Measurements from ENCODE around the gene WNT5B.
A peak's percentile ranks its signal among the peaks of the same experiment; 100 is the strongest.

The WNT5B gene

DNA sequence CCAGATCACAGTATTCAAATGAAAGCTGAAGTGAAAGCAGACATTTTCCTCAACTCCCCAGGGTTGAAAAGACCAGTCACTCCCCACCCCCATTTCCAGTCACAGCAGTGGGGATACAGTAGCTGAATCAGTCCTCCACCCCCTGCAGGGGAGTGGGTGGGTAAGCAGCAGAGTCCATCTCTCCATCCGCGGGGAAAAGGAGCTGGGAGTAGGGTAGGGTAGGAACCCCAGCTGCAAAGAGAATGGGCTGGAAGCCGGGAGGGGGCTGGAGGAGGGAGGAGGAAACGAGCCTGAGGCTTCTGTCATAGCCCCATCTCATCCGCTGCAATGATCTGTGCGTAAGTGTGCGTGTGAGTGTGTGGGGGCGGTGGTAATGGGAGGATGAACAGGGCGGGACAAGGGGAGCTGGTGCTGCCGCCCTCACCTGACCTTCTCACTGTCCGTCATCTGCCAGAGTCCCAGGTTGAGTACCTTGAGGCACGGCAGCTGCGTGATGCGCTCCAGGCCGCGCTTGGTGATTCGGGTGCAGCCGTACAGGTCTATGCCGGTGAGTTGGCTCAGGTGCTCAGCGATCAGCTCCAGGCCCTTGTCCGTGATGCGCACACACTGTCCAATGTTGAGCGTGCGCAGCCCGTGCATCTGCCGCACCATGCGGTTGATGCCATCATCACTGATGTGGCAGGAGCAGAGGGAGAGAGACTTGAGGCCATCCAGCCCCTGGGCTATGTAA is 36.4 kb upstream of the WNT5B start:
- no peak for DNase-seq (ENCODE audit: low read depth)
- TF ChIP-seq, protein P1, sequence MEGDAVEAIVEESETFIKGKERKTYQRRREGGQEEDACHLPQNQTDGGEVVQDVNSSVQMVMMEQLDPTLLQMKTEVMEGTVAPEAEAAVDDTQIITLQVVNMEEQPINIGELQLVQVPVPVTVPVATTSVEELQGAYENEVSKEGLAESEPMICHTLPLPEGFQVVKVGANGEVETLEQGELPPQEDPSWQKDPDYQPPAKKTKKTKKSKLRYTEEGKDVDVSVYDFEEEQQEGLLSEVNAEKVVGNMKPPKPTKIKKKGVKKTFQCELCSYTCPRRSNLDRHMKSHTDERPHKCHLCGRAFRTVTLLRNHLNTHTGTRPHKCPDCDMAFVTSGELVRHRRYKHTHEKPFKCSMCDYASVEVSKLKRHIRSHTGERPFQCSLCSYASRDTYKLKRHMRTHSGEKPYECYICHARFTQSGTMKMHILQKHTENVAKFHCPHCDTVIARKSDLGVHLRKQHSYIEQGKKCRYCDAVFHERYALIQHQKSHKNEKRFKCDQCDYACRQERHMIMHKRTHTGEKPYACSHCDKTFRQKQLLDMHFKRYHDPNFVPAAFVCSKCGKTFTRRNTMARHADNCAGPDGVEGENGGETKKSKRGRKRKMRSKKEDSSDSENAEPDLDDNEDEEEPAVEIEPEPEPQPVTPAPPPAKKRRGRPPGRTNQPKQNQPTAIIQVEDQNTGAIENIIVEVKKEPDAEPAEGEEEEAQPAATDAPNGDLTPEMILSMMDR (IDR thresholded peaks at IDR 0.05; ENCODE audit: control insufficient read depth, extremely low read depth, insufficient read depth): no peak

DNA sequence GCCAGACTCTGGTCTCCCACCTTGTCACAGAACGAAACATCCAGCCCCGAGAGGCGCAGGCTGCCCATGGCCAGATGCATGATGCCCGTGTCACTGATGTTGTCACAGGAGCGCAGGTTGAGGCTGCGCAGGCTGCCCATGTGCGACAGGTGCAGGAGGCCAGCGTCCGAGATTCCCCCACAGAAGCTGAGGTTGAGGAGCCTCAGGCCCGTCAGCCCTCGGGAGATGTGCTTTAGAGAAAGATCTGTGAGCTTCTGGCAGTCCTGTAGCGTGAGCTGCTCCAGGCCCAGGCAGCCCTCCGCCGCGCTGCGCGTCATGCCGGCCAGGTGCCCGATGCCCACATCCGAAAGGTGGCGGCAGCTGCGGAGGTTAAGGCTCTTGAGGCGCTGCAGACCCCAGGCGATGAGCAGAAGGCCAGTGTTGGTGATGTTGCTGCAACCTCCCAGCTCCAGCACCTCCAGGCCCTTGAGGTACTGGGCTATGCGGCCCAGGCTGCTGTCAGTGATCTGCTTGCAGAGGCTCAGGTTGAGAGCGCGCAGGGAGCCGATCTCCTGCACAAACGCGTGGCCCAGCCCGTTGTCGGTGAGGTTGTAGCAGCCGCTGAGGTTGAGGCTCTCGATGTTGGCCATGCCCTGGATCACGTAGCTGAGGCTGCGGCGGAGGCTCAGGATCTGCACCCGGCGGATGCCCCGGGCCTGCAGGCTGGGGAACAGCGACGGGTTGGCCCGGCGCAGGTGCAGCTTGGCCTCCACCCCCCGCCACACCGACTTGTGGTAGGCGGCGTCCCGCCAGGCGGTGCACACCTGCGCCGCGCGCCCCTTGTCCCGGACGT is 35.6 kb upstream of the WNT5B start:
- TF ChIP-seq, protein P1 (IDR thresholded peaks at IDR 0.05; ENCODE audit: control insufficient read depth, extremely low read depth, insufficient read depth): no peak
- H3K4me3 ChIP-seq (ENCODE audit: low read depth, low read length): peak overlapping the region; percentile 68
- no peak for DNase-seq (ENCODE audit: low read depth)

More for the DNA sequence above, 36.4 kb upstream of the WNT5B start:
- peak overlapping the region; percentile 68 for H3K4me3 ChIP-seq (ENCODE audit: low read depth, low read length)

DNA sequence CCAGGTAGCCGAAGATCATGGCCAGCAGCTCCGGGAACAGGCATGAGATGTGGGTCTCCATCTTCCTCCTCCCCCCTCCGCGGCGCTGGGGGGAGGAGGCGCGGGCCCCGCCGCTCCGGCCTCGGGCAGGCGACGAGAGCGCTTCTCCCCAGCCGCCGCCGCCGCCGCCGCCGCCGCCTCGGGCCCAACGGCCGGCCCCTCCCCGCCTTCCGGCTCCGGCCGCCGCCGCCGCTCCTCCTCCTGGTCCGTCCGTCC is 35.1 kb upstream of the WNT5B start:
- TF ChIP-seq, protein P1 (IDR thresholded peaks at IDR 0.05; ENCODE audit: control insufficient read depth, extremely low read depth, insufficient read depth): no peak
- H3K4me3 ChIP-seq (ENCODE audit: low read depth, low read length): peak overlapping the region; percentile 68
- no peak for DNase-seq (ENCODE audit: low read depth)

DNA sequence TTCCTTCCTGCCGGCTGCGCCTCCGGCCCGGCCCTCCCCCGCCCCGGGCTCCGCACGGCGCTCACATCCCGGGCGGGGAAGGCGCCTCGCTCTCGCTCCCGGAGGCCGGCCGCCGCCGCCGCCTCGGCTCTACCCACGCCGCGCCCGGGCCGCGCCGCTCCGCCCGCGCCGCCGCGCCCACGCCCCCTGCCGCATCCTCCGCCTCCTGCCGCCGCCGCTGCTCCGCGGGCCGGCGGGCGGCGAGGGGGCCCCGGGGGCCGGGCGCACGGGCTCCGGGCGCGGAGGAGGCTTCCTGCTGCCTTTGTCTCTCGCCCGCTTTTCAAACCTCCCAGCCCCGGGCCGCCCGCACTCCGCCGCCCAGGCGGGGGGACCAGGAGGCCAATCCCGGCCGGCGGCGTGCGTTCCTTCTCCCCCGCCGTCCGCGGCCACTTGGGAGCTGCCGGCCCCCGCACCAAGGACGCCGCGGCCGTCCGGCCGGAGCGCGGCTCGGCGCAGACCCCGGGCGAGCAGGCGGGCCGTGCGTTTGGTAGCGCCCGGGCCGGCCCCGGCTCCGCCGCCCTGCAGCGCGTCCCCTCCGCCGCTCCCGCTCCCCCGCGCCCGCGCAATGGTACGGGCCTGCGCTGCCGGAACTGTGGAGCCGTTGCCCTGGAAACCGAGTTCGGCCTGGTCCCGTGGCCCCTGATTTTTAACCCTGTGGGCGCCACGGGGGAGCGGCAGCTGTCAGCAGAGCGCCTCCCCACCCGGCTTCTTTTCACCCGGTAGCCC is 34.6 kb upstream of the WNT5B start, which contains the start of gene FBXL14:
TSS of gene FBXL14 (minus strand) at position 321 of the 765 bp plus-strand sequence. CDS start 515 bp downstream, outside the sequence.
- TF ChIP-seq, protein P1 (IDR thresholded peaks at IDR 0.05; ENCODE audit: control insufficient read depth, extremely low read depth, insufficient read depth): no peak

DNA sequence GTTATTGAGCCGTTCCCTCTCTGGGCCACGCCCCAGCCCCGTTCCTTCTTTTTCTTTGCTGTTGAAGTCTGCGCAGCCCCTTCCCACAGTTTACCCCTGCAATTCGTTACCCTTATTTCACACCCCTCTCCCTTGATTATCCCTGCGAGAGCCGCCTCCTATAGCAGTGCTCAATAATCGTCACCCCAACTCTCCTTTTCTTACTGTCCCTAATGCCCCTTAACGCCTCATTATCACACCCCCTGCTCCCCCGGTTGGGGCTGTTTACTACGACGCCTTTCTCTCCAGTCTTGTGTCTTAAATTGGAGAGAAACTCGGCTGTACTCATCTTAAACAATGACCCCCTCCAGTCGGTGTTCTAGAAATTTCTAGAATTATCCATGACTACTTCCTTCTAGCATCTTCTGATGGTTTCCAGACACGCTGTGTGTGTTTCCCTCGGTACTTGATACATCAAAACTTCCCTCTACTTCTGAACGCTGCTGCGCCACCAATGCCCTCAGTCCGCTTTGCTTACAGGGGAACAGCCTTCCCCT is 33.9 kb upstream of the WNT5B start:
- TF ChIP-seq, protein P1 (IDR thresholded peaks at IDR 0.05; ENCODE audit: control insufficient read depth, extremely low read depth, insufficient read depth): no peak
- DNase-seq (ENCODE audit: low read depth): no peak

More for the DNA sequence above, 34.6 kb upstream of the WNT5B start, which contains the start of gene FBXL14:
- peak within 1 kb of the TSS; percentile 68 for H3K4me3 ChIP-seq (ENCODE audit: low read depth, low read length)
- DNase-seq (ENCODE audit: low read depth): no peak

DNA sequence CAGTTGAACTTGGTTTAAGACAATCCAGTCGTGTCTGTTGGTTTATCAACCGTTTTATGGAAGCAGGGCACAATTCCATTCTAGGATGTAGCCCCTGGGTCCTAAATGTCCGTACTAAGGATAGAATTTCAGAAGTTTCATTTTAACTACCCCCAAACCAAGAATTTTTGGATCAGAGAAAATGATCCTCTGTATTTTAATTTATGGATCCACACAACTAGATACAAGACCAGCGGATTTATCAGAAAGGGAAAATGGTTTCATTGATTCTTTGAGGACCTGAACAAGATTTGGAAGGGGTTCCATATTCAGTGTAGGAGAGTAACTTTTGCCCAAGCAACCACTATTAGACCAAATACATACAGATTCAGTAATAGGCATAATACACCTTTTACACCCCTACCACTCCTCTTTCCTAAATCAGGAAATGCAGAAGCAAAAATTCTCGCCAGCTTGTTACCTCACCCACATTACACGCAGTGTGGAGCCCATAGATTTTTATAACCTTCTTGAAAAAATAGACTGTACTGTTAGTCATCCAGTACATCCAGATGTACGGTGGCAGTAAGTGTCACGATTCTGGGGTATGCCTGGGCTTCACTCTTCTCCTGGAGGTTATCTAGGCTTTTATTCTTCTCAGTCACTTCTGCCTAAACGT is 33.2 kb upstream of the WNT5B start:
- TF ChIP-seq, protein P1 (IDR thresholded peaks at IDR 0.05; ENCODE audit: control insufficient read depth, extremely low read depth, insufficient read depth): no peak
- DNase-seq (ENCODE audit: low read depth): no peak
- H3K4me3 ChIP-seq (ENCODE audit: low read depth, low read length): no peak overlapping the region

More for the DNA sequence above, 33.9 kb upstream of the WNT5B start:
- peak overlapping the region; percentile 68 for H3K4me3 ChIP-seq (ENCODE audit: low read depth, low read length)
